Measurements from ENCODE around the gene USHBP1.

The USHBP1 gene

GRCh38 chr19:17237747-17238706 lies 26.5 kb downstream of the USHBP1 start:
- no peak for DNase-seq

GRCh38 chr19:17236811-17237543 lies 27.6 kb downstream of the USHBP1 start:
- DNase-seq: no peak

DNA sequence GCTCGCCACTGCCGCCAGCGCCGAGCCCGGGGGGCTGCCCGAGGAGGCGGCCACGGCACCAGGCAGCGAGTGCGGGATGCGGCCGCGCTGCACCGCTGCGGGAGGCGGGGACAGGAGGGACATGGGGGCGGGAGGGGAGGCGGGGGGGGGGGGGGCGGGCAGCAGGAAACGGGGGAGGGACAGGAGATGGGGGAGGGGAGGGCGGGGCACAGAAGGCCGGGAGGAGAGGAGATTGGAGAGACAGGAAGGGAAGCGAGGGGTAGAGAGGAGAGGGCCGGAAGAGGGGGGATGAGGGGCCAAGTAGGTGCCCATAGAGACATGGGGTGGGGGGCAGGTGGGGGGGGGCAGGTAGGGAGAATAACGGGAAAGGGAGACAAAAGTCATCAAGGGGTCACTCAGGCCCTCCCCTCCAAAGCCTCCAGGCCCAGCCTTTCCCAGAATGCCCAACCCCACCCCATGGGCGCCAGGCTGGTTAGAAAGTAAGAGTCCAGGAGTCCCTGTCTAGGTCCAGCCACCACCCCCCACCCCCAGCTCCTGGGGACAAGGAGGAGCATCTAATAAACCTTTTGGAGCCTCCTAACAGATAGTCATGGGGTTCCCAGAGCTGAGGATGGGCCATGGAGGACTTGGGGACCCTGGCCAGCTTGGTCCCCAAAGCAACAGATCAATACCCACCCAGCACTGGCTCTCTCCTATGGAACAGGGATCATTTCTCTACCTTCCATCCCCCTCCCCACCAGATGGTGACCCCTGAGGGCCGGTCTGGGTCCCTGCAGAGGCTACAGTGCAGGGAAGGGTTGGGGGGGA lies 28.4 kb downstream of the USHBP1 start:
- DNase-seq: no peak

DNA sequence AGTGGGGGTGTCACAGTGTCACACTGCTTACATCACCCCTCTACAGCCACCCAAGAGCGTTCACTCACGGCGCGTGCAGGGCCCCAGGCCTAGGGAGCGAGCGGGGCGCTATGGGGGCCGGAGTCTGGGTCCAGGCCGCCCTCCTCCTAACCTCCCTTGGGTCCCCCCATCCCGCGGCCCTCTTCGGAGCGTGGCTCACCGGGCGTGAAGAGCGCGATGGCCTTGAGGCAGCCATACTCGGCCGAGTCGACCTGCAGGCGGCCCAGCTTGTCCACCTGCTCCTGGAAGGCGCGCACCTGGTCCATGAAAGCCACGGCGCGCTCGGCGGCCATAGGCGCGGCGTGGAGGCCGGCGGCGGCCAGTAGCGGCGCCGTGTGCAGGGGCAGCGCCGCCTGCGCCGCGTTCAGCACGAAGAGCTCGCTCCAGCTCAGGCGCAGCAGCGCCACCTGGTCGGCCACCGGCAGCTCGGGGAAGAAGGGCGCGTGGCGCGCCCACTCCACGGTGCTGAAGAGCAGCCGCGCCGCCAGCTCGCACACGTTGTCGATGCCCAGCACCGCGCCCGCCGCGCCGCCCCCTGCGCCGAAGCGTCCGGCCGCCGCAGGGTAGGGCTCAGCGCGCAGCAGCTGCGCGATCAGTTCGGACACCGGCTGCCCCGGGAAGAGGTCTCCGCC lies 29.1 kb downstream of the USHBP1 start:
- DNase-seq: peak; percentile 73

DNA sequence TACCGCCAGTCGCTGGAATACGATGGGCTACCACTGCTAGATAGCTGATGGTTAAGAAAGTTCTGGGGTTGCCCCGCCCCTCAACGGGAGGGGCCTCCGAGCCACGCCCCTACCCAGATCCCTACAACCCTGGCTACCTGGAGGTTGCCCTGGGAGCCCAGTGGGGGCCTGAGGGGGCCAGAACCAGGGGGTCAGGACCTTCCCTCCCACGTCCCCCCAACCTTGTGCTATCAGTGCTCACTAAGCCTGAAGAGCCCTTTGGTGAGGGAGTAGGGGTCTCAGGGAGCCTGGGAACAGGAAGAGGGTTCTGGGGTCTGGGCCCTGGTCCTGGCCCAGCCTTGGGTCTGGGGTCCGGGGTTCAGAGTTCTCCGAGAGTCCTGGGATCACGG lies 29.6 kb downstream of the USHBP1 start:
- DNase-seq: peak; percentile 43

- DNase-seq: no peak
Observed at GRCh38 chr19:17232258-17232657, 32.3 kb downstream of the USHBP1 start.

GRCh38 chr19:17229890-17230289 lies 34.7 kb downstream of the USHBP1 start:
- no peak for DNase-seq

DNA sequence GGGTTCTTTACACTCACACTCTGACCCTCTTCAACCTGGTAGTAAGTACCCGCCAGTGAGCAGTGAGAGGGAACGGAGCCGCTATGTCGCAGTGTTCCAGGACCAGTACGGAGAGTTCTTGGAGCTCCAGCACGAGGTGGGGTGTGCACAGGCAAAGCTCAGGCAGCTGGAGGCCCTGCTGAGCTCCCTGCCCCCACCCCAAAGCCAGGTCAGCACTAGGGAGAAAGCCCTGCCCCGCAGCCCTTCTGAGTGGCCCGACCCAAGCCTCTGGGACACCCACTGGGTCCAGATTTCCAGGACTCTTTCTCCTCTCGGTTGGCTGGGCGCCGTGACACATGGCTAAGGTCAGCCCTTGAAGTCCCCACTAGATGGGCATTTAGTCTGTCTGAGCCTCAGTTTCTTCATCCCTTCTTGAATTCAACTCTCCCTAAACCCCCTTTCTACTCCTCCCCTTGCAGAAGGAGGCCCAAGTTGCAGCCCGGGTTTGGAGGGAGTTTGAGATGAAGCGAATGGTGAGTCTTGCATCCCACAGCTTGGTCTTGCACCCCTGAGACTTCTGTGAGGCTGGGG lies 36.7 kb downstream of the USHBP1 start:
- DNase-seq: no peak

- peak; percentile 96 for DNase-seq
Observed at GRCh38 chr19:17226002-17226933, 38.3 kb downstream of the USHBP1 start, which contains the start of gene OCEL1. TSS of gene OCEL1 (plus strand) at chr19:17226226. CDS start at chr19:17226248, 22 bp downstream.

DNA sequence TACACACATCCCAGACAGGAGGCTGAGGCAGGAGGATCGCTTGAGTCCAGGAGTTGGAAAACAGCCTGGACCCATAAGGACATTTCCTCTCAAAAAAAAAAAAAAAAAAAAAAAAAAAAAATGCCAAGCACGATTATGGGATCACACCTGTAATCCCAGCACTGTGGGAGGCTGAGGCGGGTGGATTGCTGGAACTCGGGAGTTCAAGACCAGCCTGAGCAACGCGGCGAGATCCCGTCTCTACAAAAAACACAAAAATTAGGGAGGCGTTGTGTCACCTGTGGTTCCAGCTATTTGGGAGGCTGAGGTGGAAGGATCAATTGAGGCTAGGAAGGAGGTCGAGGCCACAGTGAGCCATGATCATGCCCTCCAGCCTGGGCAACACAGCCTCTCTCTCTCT lies 39.5 kb downstream of the USHBP1 start:
- no peak for DNase-seq

GRCh38 chr19:17220207-17220758 lies 44.3 kb downstream of the USHBP1 start:
- DNase-seq: peak; percentile 21

- no peak for DNase-seq
Observed at GRCh38 chr19:17219286-17219685, 45.3 kb downstream of the USHBP1 start.

DNA sequence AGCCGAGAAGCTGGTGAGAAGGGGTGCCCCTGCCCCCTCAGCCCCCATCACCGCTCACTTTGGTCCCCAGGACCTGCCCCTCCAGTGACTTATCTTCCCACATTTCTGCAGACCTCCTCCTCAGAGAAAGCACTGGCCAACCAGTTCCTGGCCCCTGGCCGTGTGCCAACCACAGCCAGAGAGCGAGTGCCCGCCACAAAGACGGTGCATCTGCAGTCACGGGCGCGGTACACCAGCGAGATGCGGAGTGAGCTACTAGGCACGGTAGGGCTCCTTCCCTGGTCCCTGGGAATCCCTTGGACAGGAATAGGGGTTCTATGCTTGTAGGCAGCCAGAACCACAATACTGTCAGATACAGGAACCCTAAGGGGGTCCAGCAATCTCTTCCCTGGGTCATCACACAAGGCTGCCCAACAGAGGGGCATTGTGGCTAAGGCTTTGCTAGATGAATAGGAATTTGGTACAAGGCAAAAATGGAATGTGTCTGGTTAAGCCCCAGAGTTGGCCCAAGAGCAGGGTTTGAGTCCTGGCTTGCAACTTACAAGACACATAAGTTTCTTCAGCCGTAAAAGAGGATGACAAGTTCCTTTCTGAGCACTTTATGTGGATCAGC lies 48.4 kb downstream of the USHBP1 start:
- no peak for DNase-seq

GRCh38 chr19:17215127-17215971 lies 49.2 kb downstream of the USHBP1 start, which contains the start of gene USE1:
TSS of gene USE1 (plus strand) at chr19:17215357. CDS start at chr19:17215406, 49 bp downstream.
- DNase-seq: peak; percentile 89

- DNase-seq: no peak
Observed at GRCh38 chr19:17214508-17215126, 49.9 kb downstream of the USHBP1 start.

DNA sequence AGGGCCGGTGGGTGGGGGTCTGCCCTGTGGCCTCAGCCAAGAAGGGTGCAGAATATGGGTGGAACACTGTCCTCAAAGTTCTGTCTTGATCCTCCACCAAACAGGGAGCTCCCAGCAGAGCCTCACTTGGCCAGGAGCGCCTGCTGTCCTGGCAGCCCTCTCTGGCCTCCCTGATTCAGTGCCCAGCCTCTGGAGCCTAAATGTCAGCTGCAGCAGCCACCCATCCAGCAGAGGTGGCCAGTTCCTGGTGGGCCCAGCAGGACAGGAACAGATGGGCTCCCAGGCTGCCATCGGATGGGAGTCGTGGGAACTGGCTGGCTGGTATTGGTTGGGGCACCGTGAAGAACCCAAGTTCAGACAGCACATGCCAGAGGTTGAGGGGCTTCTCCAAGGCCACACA lies 51.2 kb downstream of the USHBP1 start:
- no peak for DNase-seq

DNA sequence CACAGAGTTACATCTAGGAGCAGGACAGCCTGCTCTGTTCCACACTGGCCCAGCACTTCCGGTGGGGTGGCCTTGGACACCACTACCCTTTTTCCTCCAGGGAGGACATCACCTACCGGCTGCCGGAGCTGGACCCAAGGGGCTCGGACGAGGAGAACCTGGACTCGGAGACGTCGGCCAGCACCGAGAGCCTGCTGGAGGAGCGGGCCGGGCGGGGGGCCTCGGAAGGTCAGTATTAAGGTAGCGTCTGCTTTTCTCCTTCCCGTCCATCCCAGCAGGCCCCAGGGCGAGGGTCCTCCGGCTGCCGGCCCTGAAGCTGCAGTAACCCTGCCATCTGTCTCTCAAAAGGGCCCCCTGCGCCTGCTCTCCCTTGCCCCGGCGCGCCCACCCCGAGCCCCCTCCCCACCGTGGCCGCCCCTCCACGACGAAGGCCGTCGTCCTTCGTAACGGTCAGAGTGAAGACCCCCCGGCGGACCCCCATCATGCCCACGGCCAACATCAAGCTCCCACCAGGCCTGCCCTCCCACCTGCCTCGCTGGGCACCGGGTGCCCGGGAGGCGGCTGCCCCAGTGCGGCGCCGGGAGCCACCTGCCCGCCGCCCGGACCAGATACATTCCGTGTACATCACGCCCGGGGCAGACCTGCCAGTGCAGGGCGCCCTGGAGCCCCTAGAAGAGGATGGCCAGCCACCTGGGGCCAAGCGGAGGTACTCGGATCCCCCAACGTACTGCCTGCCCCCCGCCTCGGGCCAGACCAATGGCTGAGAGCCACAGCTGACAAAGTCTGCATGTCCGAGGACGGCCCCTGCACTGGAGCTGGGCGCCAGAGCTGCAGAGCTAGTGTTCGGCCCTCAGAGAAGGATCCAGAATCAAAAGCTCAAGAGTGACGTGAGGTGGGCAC lies 52.7 kb downstream of the USHBP1 start:
- no peak for DNase-seq
